ENCODE data around the gene SLC16A10. TPM values are rescaled to one million over a fixed set of nuclear protein-coding genes. Genes with fewer than 3 reads are reported as not detected.
"Not testable (repeated sequence)": the region's sequence is repeated elsewhere in the genome, so short reads cannot be mapped to it uniquely, and the experiment has no call there.

The SLC16A10 gene
- total RNA-seq, 1 donor from 2014 or later, result 30.3 TPM

GRCh38 chr6:111129013-111129412 lies 41.7 kb downstream of the SLC16A10 start:
- DNase-seq (ENCODE audit: low spot score), result no peak

GRCh38 chr6:111131018-111131417 lies 43.7 kb downstream of the SLC16A10 start:
- not testable (repeated sequence) for DNase-seq (ENCODE audit: low spot score)

- not testable (repeated sequence) for DNase-seq (ENCODE audit: low spot score)
Measured at GRCh38 chr6:111132669-111133068, 45.4 kb downstream of the SLC16A10 start.

DNA sequence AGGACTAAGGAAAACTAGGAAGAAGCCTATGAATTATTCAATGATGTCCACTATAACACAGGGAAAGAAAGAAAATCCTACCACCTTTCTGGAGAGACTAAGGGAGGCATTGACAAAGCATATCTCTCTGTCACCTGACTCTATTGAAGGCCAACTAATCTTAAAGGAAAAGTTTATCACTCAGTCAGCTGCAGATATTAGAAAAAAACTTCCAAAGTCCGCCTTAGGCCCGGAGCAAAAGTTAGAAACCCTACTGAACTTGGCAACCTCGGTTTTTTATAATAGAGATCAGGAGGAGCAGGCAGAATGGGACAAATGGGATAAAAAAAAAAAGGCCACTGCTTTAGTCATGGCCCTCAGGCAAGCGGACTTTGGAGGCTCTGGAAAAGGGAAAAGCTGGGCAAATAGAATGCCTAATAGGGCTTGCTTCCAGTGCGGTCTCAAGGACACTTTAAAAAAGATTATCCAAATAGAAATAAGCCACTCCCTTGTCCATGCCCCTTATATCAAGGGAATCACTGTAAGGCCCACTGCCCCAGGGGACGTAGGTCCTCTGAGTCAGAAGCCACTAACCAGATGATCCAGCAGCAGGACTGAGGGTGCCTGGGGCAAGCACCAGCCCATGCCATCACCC lies 47.0 kb downstream of the SLC16A10 start:
- DNase-seq (ENCODE audit: low spot score), result not testable (repeated sequence)

DNA sequence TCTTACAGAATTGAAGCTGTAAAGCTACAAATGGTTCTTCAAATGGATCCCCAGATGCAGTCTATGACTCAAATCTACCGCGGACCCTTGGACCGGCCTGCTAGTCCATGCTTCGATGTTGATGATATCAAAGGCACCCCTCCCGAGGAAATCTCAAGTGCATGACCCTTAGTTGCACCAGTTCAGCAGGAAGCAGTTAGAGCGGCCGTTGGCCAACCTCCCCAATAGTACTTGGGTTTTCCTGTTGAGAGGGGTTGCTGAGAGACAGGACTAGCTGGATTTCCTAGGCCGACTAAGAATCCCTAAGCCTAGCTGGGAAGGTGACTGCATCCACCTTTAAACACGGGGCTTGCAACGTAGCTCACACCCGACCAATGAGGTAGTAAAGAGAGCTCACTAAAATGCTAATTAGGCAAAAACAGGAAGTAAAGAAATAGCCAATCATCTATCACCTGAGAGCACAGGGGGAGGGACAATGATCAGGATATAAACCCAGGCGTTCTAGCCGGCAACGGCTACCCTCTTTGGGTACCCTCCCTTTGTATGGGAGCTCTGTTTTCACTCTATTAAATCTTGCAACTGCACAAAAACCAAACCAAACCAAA lies 50.3 kb downstream of the SLC16A10 start:
- not testable (repeated sequence) for DNase-seq (ENCODE audit: low spot score)

DNA sequence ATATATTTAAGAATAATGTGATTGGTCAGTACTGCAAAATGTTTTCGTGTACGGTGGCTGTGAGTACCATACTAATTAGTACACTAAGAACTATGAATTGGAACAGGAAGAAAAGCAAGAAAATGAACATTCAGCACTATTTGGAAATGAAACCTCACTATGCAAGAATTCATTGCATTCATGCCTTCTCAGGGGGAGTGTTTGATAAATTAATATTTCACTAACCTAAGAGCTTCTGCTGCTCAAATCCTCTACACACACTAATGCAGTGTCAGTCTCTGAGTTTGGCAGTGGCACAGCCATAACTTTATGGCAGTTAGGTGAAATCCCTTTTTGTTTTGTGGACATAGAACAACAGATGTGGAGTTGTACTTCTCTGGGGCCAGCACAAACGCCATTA lies 60.1 kb downstream of the SLC16A10 start:
- no peak for DNase-seq (ENCODE audit: low spot score)

DNA sequence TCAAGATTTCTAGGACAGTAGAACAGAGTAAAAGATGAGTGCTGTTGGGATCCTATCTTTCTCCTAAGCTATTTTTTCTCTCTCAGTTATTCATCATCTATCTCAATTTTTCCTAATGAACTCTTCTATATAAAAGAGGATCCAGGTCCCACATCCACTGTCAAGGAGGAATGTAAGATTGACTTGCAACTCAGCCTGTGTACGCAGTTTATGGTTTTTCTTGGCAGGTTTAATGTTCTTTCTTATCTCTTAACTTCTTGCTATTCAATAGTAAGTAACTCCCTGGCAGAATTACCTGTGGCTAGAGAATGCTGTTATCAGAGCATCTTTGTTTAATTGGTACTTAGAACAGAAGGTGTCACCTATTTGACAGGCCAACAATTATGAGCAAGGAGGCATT lies 60.8 kb downstream of the SLC16A10 start:
- DNase-seq (ENCODE audit: low spot score), result no peak

- no peak for DNase-seq (ENCODE audit: low spot score)
Measured at GRCh38 chr6:111150577-111150976, 63.3 kb downstream of the SLC16A10 start.

- no peak for DNase-seq (ENCODE audit: low spot score)
Measured at GRCh38 chr6:111154981-111155380, 67.7 kb downstream of the SLC16A10 start.

DNA sequence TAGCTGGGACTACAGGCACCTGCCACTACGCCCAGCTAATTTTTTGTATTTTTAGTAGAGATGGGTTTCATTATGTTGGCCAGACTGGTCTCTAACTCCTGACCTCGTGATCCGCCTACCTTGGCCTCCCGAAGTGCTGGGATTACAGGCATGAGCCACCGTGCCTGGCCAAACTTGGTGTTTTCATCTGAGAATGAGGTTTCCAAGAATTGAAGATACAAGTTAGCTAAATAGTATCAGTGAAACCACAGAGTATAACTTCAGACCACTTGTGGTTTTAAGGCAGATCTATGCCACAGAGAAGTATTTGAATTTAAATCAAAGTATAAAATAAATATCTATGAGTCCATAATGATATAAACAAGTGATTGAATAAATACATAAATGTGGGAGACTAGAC lies 70.1 kb downstream of the SLC16A10 start:
- no peak for DNase-seq (ENCODE audit: low spot score)

- DNase-seq (ENCODE audit: low spot score), result no peak
Measured at GRCh38 chr6:111159633-111160032, 72.3 kb downstream of the SLC16A10 start.

GRCh38 chr6:111161650-111162049 lies 74.3 kb downstream of the SLC16A10 start:
- no peak for DNase-seq (ENCODE audit: low spot score)

- no peak for DNase-seq (ENCODE audit: low spot score)
Measured at GRCh38 chr6:111162504-111162903, 75.2 kb downstream of the SLC16A10 start.

- DNase-seq (ENCODE audit: low spot score), result no peak
Measured at GRCh38 chr6:111171577-111172400, 84.5 kb downstream of the SLC16A10 start.

- no peak for DNase-seq (ENCODE audit: low spot score)
Measured at GRCh38 chr6:111172563-111172962, 85.3 kb downstream of the SLC16A10 start.

DNA sequence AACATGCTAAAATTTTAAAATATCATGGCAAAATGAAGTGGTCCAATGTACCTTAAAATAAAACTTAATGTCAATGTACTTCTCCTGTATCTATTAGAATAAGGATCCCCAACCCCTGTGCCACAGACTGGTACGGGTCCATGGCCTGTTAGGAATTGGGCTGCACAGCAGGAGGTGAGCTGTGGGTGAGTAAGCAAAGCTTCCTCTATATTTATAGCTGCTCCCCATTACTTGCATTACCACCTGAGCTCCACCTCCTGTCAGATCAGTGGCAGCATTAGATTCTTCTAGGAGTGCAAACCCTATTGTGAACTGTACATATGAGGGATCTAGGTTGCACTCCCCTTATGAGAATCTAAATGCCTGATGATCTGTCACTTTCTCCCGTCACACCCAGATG lies 86.0 kb downstream of the SLC16A10 start:
- no peak for DNase-seq (ENCODE audit: low spot score)

DNA sequence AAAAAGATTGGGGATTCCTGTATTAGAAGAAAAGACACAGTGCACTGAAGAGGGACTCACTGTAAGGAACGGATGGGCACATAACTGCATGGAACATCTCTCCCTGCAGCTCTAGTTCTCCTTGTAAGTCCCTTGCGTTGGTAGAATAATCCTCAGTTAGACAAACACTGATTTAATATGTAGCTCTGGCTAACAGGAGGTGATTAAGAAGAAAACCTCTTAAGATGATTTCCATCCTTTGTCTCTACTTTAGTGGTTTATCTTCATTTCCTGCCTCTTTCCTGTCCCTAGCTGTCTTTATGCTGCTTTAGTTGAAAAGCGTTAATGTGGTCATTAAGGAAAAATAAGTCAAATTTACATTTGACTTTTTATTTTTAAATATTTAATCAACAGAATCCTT lies 86.6 kb downstream of the SLC16A10 start:
- no peak for DNase-seq (ENCODE audit: low spot score)

GRCh38 chr6:111175109-111175508 lies 87.8 kb downstream of the SLC16A10 start:
- DNase-seq (ENCODE audit: low spot score), result no peak

DNA sequence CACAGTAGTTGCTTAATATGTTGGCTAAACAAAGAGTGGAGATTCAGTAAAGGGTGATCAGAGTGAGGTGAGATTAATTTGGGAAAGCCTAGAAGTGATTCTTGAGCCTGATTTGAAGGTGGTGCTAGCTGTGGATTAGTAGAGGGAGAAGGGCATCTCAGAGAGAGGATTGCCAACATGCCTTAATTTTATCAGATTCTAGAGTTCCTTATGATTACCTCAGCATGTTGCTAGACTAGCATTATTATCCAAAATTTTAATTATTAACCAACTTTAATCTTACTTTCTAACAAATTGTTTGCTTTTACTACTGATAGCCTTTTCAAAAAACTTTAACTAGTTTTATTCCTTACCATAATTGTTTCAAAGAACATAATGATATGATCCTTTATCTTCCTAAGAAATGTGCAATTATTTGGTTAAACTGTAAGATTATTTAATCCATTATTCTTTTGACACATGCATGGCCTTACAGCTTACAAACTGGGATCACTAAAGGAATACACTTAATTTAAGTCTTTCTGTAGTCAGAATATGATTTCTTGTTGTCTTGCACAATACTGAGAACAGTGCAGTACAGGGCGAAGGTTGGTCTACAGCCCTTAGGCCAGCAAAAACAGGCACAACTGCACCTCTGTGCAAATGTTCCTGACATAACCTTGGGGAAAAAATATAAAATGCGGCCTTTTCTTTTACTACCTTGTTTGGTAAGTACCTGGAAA lies 88.9 kb downstream of the SLC16A10 start:
- no peak for DNase-seq (ENCODE audit: low spot score)

GRCh38 chr6:111176760-111177099 lies 89.4 kb downstream of the SLC16A10 start:
- no peak for DNase-seq (ENCODE audit: low spot score)

GRCh38 chr6:111177131-111177530 lies 89.8 kb downstream of the SLC16A10 start:
- DNase-seq (ENCODE audit: low spot score), result no peak

Measured in mesenteric fat pad (tissue), 1 donor.